ENCODE results near the gene TMTC1.
"Not testable (repeated sequence)": the region's sequence is repeated elsewhere in the genome, so short reads cannot be mapped to it uniquely, and the experiment has no call there.

Gene TMTC1

GRCh38 chr12:29783773-29784666, at the start of gene TMTC1:
Gene TMTC1 (minus strand): TSS chr12:29783942. CDS start chr12:29783751, 191 bp downstream.
- no peak for DNase-seq

GRCh38 chr12:29831173-29831572, 47.4 kb upstream of the TMTC1 start:
- no peak for DNase-seq

- DNase-seq, result no peak
These were observed 46.6 kb upstream of the TMTC1 start for GRCh38 chr12:29830391-29830790.

GRCh38 chr12:29818916-29819623, 35.3 kb upstream of the TMTC1 start:
- DNase-seq, result no peak

GRCh38 chr12:29816874-29817725, 33.4 kb upstream of the TMTC1 start:
- no peak for DNase-seq

- not testable (repeated sequence) for DNase-seq
These were observed 26.0 kb upstream of the TMTC1 start for GRCh38 chr12:29809616-29810361.

GRCh38 chr12:29807129-29807528, 23.4 kb upstream of the TMTC1 start:
- no peak for DNase-seq

- no peak for DNase-seq
These were observed 20.3 kb upstream of the TMTC1 start for GRCh38 chr12:29804019-29804418.

- DNase-seq, result no peak
These were observed 15.8 kb upstream of the TMTC1 start for GRCh38 chr12:29799591-29799990.

GRCh38 chr12:29797565-29798355, 14.0 kb upstream of the TMTC1 start:
- no peak for DNase-seq

- no peak for DNase-seq
These were observed 13.1 kb upstream of the TMTC1 start for GRCh38 chr12:29796823-29797263.

GRCh38 chr12:29795715-29796114, 12.0 kb upstream of the TMTC1 start:
- DNase-seq, result no peak

GRCh38 chr12:29794862-29795261, 11.1 kb upstream of the TMTC1 start:
- DNase-seq, result no peak

- no peak for DNase-seq
These were observed 9.1 kb upstream of the TMTC1 start for GRCh38 chr12:29792853-29793252.

- no peak for DNase-seq
These were observed 8.4 kb upstream of the TMTC1 start for GRCh38 chr12:29792132-29792531.

GRCh38 chr12:29782871-29783772, 620 bp downstream of the TMTC1 start:
- peak; percentile 5 for DNase-seq

GRCh38 chr12:29782285-29782870, 1.4 kb downstream of the TMTC1 start:
- peak; percentile 61 for DNase-seq

GRCh38 chr12:29781705-29782266, 2.0 kb downstream of the TMTC1 start:
- DNase-seq, result no peak

GRCh38 chr12:29781188-29781587, 2.6 kb downstream of the TMTC1 start:
- no peak for DNase-seq

GRCh38 chr12:29780084-29780483, 3.7 kb downstream of the TMTC1 start:
- DNase-seq, result no peak
